Aorta (tissue), 5 donors: Measurements from ENCODE around the gene ITGA6. TPM values are rescaled to one million over a fixed set of nuclear protein-coding genes. Genes with fewer than 3 reads are reported as not detected.

ENCODE experiments used
- ATAC-seq: fragments of 200-7000 bp; cut with Tn5 transposase; one replicate; pipeline ENCODE4 v1.9.1; 2022; ENCODE audit warnings: moderate library complexity; ENCODE audit not compliant: low FRiP score
- DNase-seq, 2 donors: peaks; one replicate each; pipeline ENCODE4 v3.0.0-alpha.2; 2020
- H3K27ac ChIP-seq, 2 donors: one replicate each; pipeline ENCODE4 v1.5.1; 2013; ENCODE audit warnings: low read length in 2 of 2, mild to moderate bottlenecking in 2 of 2, moderate library complexity in 2 of 2, control low read depth in 1 of 2, inconsistent platforms in 1 of 2, low read depth in 1 of 2
- H3K27me3 ChIP-seq, 2 donors: one replicate each; pipeline ENCODE4 v1.6.1; 2013; ENCODE audit warnings: control low read depth in 1 of 2, low read length in 1 of 2, mild to moderate bottlenecking in 1 of 2, moderate library complexity in 1 of 2; ENCODE audit not compliant: insufficient read depth in 2 of 2, control insufficient read depth in 1 of 2
- H3K36me3 ChIP-seq, 2 donors: one replicate each; pipeline ENCODE4 v1.6.1; 2013; ENCODE audit warnings: control low read depth in 1 of 2, low read length in 1 of 2, mild to moderate bottlenecking in 1 of 2; ENCODE audit not compliant: insufficient read depth in 2 of 2, control insufficient read depth in 1 of 2
- H3K4me1 ChIP-seq, 2 donors: one replicate each; pipeline ENCODE4 v1.6.1; 2013; ENCODE audit warnings: low read length in 2 of 2, control low read depth in 1 of 2, mild to moderate bottlenecking in 1 of 2, moderate library complexity in 1 of 2; ENCODE audit not compliant: insufficient read depth in 2 of 2, control insufficient read depth in 1 of 2
- H3K4me3 ChIP-seq, 2 donors: one replicate each; pipeline ENCODE4 v1.5.1; 2013; ENCODE audit warnings: low read length in 2 of 2, control low read depth in 1 of 2, mild to moderate bottlenecking in 1 of 2
- H3K9me3 ChIP-seq: one replicate; pipeline ENCODE4 v1.6.1; 2013; ENCODE audit warnings: mild to moderate bottlenecking, low read length; ENCODE audit not compliant: control insufficient read depth
- WGBS, 2 donors: extraction: QIAGEN DNeasy Blood & Tissue Kit; methylation state at CpG; one replicate each; pipeline ENCODE4 v1.1.7; 2013; 5-methylcytosine and 5-hydroxymethylcytosine counted together
- intact Hi-C, 2 donors: fragments of 100-400 bp; cut with DNase I; formaldehyde crosslinking; loops; one replicate each; pipeline versions ENCODE4 v1.14.2 to v1.15.0; 2022
- polyA plus RNA-seq, 2 donors: library from polyadenylated mRNA; stranded (reverse); fragments of 200-250 nt; gene quantifications; one replicate each; pipeline ENCODE4 v1.2.3, GENCODE V29; 2013
- total RNA-seq, 2 donors: library from RNA; stranded (reverse); fragmentation: NEBNext Ultra II Directional; extraction: Animal tissue kit (Norgen Biotek cat#: 25700); gene quantifications; one replicate each; pipeline ENCODE4 v1.2.1, GENCODE V29; 2021
- donor health status: healthy with polysubstance abuse.
- donor health status: Bipolar disorder and iron deficiency.
- donor health status: DM: no; HTN: no; CAD: no.
- donor health status: DM: no; HTN: no; CAD: no.
- donor health status: DM: yes; HTN: yes; CAD: no.

Gene ITGA6
- total and polyA plus RNA-seq, 4 donors, result 0.46 to 67.6 (median 26.5) TPM

GRCh38 chr2:172454404-172455120 is 27.2 kb downstream of the ITGA6 start:
- no peak overlapping the region for H3K4me3 ChIP-seq
- no peaks in the 10 kb centered on the region for H3K4me1 ChIP-seq
- ATAC-seq (no peak), DNase-seq (no peak)
- H3K27ac ChIP-seq, result no peak overlapping the region
- intact Hi-C loops, result no loop called here
- H3K9me3 ChIP-seq, result no peaks in the 10 kb centered on the region
- H3K36me3 ChIP-seq, result no peaks in the 10 kb centered on the region
- 91 to 94% methylated on average over 6 of the region's 6 CpGs for WGBS, 2 donors
- H3K27me3 ChIP-seq, result peaks cover 0 to 1% of the 10 kb centered on the region in 2 donors

- Histone ChIP-seq H3K9me3 (no peaks in the 10 kb centered on the region), H3K27me3 (peaks cover 0 to 1% of the 10 kb centered on the region in 2 donors), H3K27ac (no peak overlapping the region), H3K4me1 (no peaks in the 10 kb centered on the region), H3K36me3 (no peaks in the 10 kb centered on the region), H3K4me3 (no peak overlapping the region)
- ATAC-seq (no peak), DNase-seq (no peak)
- 90 to 95% methylated on average over 4 of the region's 4 CpGs for WGBS, 2 donors
- intact Hi-C loops, result no loop called here
Observed at GRCh38 chr2:172455121-172455515, 27.7 kb downstream of the ITGA6 start.

GRCh38 chr2:172456002-172456401 is 28.6 kb downstream of the ITGA6 start:
- H3K27me3 ChIP-seq, result peaks cover 0 to 1% of the 10 kb centered on the region in 2 donors
- 93 to 94% methylated on average over 4 of the region's 4 CpGs for WGBS, 2 donors
- DNase-seq (no peak), ATAC-seq (no peak)
- no peaks in the 10 kb centered on the region for H3K9me3 ChIP-seq
- H3K36me3 ChIP-seq, result no peaks in the 10 kb centered on the region
- no peaks in the 10 kb centered on the region for H3K4me1 ChIP-seq
- H3K4me3 ChIP-seq, result no peak overlapping the region
- H3K27ac ChIP-seq, result no peak overlapping the region
- intact Hi-C loops, result no loop called here

- Histone ChIP-seq H3K36me3 (no peaks in the 10 kb centered on the region), H3K4me1 (no peaks in the 10 kb centered on the region), H3K9me3 (no peaks in the 10 kb centered on the region), H3K27ac (no peak overlapping the region), H3K27me3 (no peaks in the 10 kb centered on the region), H3K4me3 (no peak overlapping the region)
- WGBS, 2 donors, result 63 to 85% methylated on average over 4 of the region's 4 CpGs
- ATAC-seq (no peak), DNase-seq (no peak)
- intact Hi-C loops, result no loop called here
Observed at GRCh38 chr2:172457536-172457935, 30.1 kb downstream of the ITGA6 start.

GRCh38 chr2:172458561-172459124 is 31.3 kb downstream of the ITGA6 start:
- DNase-seq (no peak), ATAC-seq (no peak)
- 91 to 95% methylated on average over 4 of the region's 4 CpGs for WGBS, 2 donors
- no peak overlapping the region for H3K27ac ChIP-seq
- H3K36me3 ChIP-seq, result no peaks in the 10 kb centered on the region
- H3K4me3 ChIP-seq, result no peak overlapping the region
- intact Hi-C loops, result no loop called here
- no peaks in the 10 kb centered on the region for H3K4me1 ChIP-seq
- H3K9me3 ChIP-seq, result no peaks in the 10 kb centered on the region
- H3K27me3 ChIP-seq, result no peaks in the 10 kb centered on the region

GRCh38 chr2:172460780-172461201 is 33.4 kb downstream of the ITGA6 start:
- no peak for DNase-seq
- H3K27ac ChIP-seq, result no peak overlapping the region
- intact Hi-C loops, result loop anchor here in 1 of 2 donors (10.0 kb wide), 2 partner anchors 256 to 886 kb away; no protein-coding TSS in a partner anchor
- no peaks in the 10 kb centered on the region for H3K27me3 ChIP-seq
- no peaks in the 10 kb centered on the region for H3K4me1 ChIP-seq
- no peak overlapping the region for H3K4me3 ChIP-seq
- H3K36me3 ChIP-seq, result no peaks in the 10 kb centered on the region
- 84 to 96% methylated on average over 1 of the region's 1 CpG for WGBS, 2 donors
- ATAC-seq, result no peak
- H3K9me3 ChIP-seq, result no peaks in the 10 kb centered on the region

- ATAC-seq, result peak; percentile 77
- intact Hi-C loops, result loop anchor here in 1 of 2 donors (1.0 to 10.0 kb wide), 3 partner anchors 257 to 887 kb away; no protein-coding TSS in a partner anchor
- DNase-seq, result peak; percentile 56 to 86
- no peak overlapping the region for H3K27ac ChIP-seq
- WGBS, 2 donors, result 17 to 26% methylated on average over 11 of the region's 11 CpGs
- no peaks in the 10 kb centered on the region for H3K4me1 ChIP-seq
- no peak overlapping the region for H3K4me3 ChIP-seq
- H3K9me3 ChIP-seq, result no peaks in the 10 kb centered on the region
- no peaks in the 10 kb centered on the region for H3K36me3 ChIP-seq
- no peaks in the 10 kb centered on the region for H3K27me3 ChIP-seq
Observed at GRCh38 chr2:172461591-172462372, 34.4 kb downstream of the ITGA6 start.

GRCh38 chr2:172462373-172462848 is 35.0 kb downstream of the ITGA6 start:
- ATAC-seq (no peak), DNase-seq (no peak)
- Histone ChIP-seq H3K27ac (no peak overlapping the region), H3K9me3 (no peaks in the 10 kb centered on the region), H3K4me1 (no peaks in the 10 kb centered on the region), H3K36me3 (no peaks in the 10 kb centered on the region), H3K27me3 (no peaks in the 10 kb centered on the region), H3K4me3 (no peak overlapping the region)
- intact Hi-C loops, result loop anchor here in 1 of 2 donors (1.0 to 10.0 kb wide), 3 partner anchors 258 to 888 kb away; no protein-coding TSS in a partner anchor
- WGBS, 2 donors, result 54 to 67% methylated on average over 11 of the region's 11 CpGs
